Measurements from ENCODE around the gene TMEM53. TPM values are rescaled to one million over a fixed set of nuclear protein-coding genes. Genes with fewer than 3 reads are reported as not detected.

The TMEM53 gene
- total RNA-seq, 1 donor from 2014 or later = 7.3 TPM

- H3K36me3 Mint-ChIP-seq (ENCODE audit: low read depth, unreplicated experiment) = no peaks in the 10 kb centered on the region
- no peak for DNase-seq (ENCODE audit: low read depth)
These were observed 9.4 kb downstream of the TMEM53 start for GRCh38 chr1:44664730-44665370.

GRCh38 chr1:44663417-44663816, 10.9 kb downstream of the TMEM53 start:
- Histone ChIP-seq H3K79me2 (ENCODE audit: insufficient read depth, low read length) (no peaks in the 10 kb centered on the region), H3K27me3 (ENCODE audit: insufficient read depth, low read length) (no peaks in the 10 kb centered on the region), H4K20me1 (ENCODE audit: insufficient read depth, low read length) (no peaks in the 10 kb centered on the region), H3K4me3 (ENCODE audit: insufficient read depth, low read depth, low read length) (no peak overlapping the region), H3K4me2 (ENCODE audit: low read length) (no peak overlapping the region), H2AFZ (ENCODE audit: low read depth, low read length) (no peak overlapping the region), H3K9ac (ENCODE audit: low read length) (no peak overlapping the region), H3K27ac (ENCODE audit: low read depth, low read length) (no peak overlapping the region), H3K4me1 (ENCODE audit: insufficient read depth, low read length) (no peaks in the 10 kb centered on the region), H3K9me3 (ENCODE audit: insufficient read depth, low read depth, low read length) (no peaks in the 10 kb centered on the region), H3K36me3 (ENCODE audit: insufficient read depth, low read length) (no peaks in the 10 kb centered on the region)
- FAIRE-seq = no peak
- no peaks in the 10 kb centered on the region for H3K36me3 Mint-ChIP-seq (ENCODE audit: low read depth, unreplicated experiment)
- DNase-seq (ENCODE audit: low read depth) = no peak
- H3K27ac Mint-ChIP-seq (ENCODE audit: unreplicated experiment) = no peak overlapping the region
- no peaks in the 10 kb centered on the region for H3K9me3 Mint-ChIP-seq (ENCODE audit: unreplicated experiment)
- no peaks in the 10 kb centered on the region for H3K4me1 Mint-ChIP-seq (ENCODE audit: low read depth, unreplicated experiment)
- no peaks in the 10 kb centered on the region for H3K27me3 Mint-ChIP-seq (ENCODE audit: low read depth, unreplicated experiment)
- TF ChIP-seq CTCF (IDR thresholded peaks at IDR 0.05; ENCODE audit: insufficient read depth, low read depth, low read length) (no peak), EZH2 (IDR thresholded peaks at IDR 0.05; ENCODE audit: insufficient read depth, low read length) (no peak)
- H3K4me3 Mint-ChIP-seq (ENCODE audit: unreplicated experiment) = no peak overlapping the region

More at GRCh38 chr1:44664730-44665370, 9.4 kb downstream of the TMEM53 start:
- Mint-ChIP-seq H3K4me1 (ENCODE audit: low read depth, unreplicated experiment) (no peaks in the 10 kb centered on the region), H3K27me3 (ENCODE audit: low read depth, unreplicated experiment) (no peaks in the 10 kb centered on the region), H3K27ac (ENCODE audit: unreplicated experiment) (no peak overlapping the region), H3K9me3 (ENCODE audit: unreplicated experiment) (no peaks in the 10 kb centered on the region), H3K4me3 (ENCODE audit: unreplicated experiment) (no peak overlapping the region)
- no peak overlapping the region for H2AFZ ChIP-seq (ENCODE audit: low read depth, low read length)
- H3K9ac ChIP-seq (ENCODE audit: low read length) = no peak overlapping the region
- no peaks in the 10 kb centered on the region for H4K20me1 ChIP-seq (ENCODE audit: insufficient read depth, low read length)
- TF ChIP-seq CTCF (IDR thresholded peaks at IDR 0.05; ENCODE audit: insufficient read depth, low read depth, low read length) = no peak
- no peak for TF ChIP-seq EZH2 (IDR thresholded peaks at IDR 0.05; ENCODE audit: insufficient read depth, low read length)
- H3K36me3 ChIP-seq (ENCODE audit: insufficient read depth, low read length) = no peaks in the 10 kb centered on the region
- FAIRE-seq = no peak
- H3K4me3 ChIP-seq (ENCODE audit: insufficient read depth, low read depth, low read length) = no peak overlapping the region
- H3K4me2 ChIP-seq (ENCODE audit: low read length) = no peak overlapping the region
- H3K79me2 ChIP-seq (ENCODE audit: insufficient read depth, low read length) = no peaks in the 10 kb centered on the region
- no peaks in the 10 kb centered on the region for H3K9me3 ChIP-seq (ENCODE audit: insufficient read depth, low read depth, low read length)
- H3K4me1 ChIP-seq (ENCODE audit: insufficient read depth, low read length) = no peaks in the 10 kb centered on the region
- no peaks in the 10 kb centered on the region for H3K27me3 ChIP-seq (ENCODE audit: insufficient read depth, low read length)
- H3K27ac ChIP-seq (ENCODE audit: low read depth, low read length) = no peak overlapping the region

- Histone ChIP-seq H3K27ac (ENCODE audit: low read depth, low read length) (no peak overlapping the region), H4K20me1 (ENCODE audit: insufficient read depth, low read length) (no peaks in the 10 kb centered on the region), H3K9me3 (ENCODE audit: insufficient read depth, low read depth, low read length) (no peaks in the 10 kb centered on the region), H2AFZ (ENCODE audit: low read depth, low read length) (no peak overlapping the region), H3K9ac (ENCODE audit: low read length) (no peak overlapping the region), H3K4me2 (ENCODE audit: low read length) (no peak overlapping the region), H3K36me3 (ENCODE audit: insufficient read depth, low read length) (no peaks in the 10 kb centered on the region), H3K79me2 (ENCODE audit: insufficient read depth, low read length) (no peaks in the 10 kb centered on the region), H3K27me3 (ENCODE audit: insufficient read depth, low read length) (no peaks in the 10 kb centered on the region), H3K4me3 (ENCODE audit: insufficient read depth, low read depth, low read length) (no peak overlapping the region), H3K4me1 (ENCODE audit: insufficient read depth, low read length) (no peaks in the 10 kb centered on the region)
- no peaks in the 10 kb centered on the region for H3K4me1 Mint-ChIP-seq (ENCODE audit: low read depth, unreplicated experiment)
- no peaks in the 10 kb centered on the region for H3K27me3 Mint-ChIP-seq (ENCODE audit: low read depth, unreplicated experiment)
- H3K36me3 Mint-ChIP-seq (ENCODE audit: low read depth, unreplicated experiment) = no peaks in the 10 kb centered on the region
- no peak for TF ChIP-seq EZH2 (IDR thresholded peaks at IDR 0.05; ENCODE audit: insufficient read depth, low read length)
- TF ChIP-seq CTCF (IDR thresholded peaks at IDR 0.05; ENCODE audit: insufficient read depth, low read depth, low read length) = no peak
- DNase-seq (ENCODE audit: low read depth) = no peak
- H3K27ac Mint-ChIP-seq (ENCODE audit: unreplicated experiment) = no peak overlapping the region
- no peaks in the 10 kb centered on the region for H3K9me3 Mint-ChIP-seq (ENCODE audit: unreplicated experiment)
- no peak for FAIRE-seq
- H3K4me3 Mint-ChIP-seq (ENCODE audit: unreplicated experiment) = no peak overlapping the region
These were observed 11.6 kb downstream of the TMEM53 start for GRCh38 chr1:44662683-44663030.

Data from astrocyte (in vitro differentiated cells and primary cell).